Measurements from ENCODE around the gene SLC18A3.

The SLC18A3 gene

DNA sequence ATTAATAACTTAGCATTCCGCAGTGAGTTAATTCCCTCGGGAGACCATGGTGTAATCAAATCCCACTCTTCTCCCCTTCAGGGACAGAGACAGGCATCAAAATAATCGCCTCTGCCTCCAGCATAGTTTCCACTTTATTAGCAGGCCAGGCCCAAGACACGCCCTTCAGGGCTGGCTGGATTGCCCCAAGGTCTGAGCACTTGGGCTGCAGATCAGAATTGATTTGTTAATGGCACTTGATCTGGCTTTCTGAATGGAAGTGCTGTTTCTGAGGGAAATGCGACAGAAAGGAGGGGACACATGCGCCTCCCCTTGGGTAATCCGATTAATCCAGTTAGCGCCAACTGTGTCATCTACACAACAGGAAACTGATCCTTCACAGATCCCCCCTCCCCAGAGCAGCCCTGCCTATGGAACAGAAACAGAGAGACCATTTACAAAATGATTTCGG lies 19.3 kb downstream of the SLC18A3 start:
- DNase-seq = no peak

DNA sequence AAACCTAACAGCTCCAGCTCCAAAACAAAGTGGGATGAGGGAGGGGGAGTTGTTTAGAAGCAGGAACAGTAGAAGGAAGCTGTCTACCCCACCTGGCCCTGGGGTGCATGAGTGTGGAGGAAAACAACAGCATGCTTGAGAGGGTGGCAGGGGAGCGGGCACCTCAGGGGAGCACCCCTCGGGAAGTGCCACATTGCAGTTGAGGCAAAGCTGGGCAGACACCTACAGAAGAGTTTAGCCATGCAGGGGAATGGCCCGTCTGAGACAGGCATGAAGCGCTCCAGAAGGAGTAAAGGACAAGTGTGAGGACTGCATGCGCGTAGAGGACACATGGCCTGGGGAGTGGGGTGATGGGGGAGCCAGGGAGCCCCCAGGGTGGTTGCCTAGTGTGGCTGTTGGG lies 21.9 kb downstream of the SLC18A3 start:
- no peak for DNase-seq

DNA sequence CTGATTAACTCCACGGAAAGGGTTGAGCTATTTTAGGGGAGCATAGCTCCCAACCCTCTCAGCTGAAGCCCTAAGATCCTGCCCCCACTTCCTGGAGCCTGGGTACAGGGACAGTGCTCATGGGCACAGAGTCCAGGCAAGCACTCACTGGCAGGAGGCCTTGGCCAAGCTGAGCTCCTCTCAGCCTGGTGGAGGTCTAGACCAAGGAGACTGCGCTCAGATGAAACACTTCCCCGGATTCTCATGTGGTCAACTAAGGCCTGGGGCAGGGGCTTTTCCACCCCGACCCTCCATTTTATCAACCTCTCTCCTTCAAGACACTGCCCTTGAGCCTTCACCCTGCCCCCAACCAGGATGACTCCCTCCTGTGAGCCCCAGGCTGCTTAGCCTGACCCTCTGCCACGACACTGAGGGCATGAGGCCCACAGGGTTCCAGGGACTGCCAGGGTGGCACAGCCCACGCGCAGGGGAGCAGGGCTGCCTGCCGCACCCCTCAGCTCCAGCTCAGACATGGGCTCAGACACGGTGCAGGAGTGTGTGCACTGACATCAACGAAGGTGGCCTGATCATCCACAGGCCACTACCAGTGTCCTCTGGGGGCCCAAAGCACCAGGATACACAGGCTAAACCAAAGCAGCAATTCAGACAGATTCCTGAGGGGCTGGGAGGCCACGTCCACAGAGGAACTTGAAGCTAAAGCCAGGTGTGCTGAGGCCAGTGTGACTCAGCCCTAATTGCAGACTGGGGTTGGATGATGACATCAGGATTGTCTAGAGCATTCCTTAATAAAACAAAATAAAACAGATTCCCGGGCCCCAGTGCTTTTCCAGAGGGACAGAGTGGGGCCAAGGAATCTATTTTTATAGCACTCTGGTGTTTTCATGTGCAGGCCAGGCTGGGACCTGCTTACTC lies 22.6 kb downstream of the SLC18A3 start:
- DNase-seq = no peak

DNA sequence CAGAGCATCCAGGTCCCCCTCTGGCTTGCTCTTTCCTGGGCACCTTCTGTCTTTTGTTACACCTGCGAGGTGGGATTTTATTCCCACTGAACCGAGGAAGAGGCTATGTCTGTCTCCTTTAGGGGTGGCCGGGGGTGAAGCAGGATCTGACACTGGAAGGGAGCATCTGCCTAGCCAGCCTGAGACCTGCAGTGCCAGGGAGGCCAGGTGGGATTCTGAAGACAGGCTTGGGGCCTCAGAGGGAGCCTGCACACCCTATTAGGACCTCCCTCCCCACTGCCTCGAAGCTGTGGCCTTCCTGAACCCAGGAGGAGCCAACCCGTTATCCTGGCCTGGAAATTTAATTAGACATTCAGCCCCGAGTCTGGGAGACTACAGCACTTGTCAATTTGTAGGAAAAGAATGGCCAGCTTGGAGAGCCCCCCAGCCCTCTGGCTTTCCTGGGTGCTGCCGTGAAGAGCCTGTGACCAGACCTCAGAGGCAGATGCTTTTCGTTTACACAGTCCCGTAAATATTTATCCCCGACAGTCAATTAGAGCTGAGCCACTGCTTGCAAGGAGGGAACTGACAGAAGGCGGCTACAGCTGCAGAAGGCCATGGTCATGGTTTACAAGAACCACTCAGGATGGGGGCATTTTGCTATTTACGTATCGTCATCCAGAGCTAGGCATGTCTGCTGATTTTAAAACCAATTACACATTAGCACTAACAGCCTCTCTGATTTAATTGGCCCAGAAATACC lies 23.4 kb downstream of the SLC18A3 start:
- DNase-seq = no peak

DNA sequence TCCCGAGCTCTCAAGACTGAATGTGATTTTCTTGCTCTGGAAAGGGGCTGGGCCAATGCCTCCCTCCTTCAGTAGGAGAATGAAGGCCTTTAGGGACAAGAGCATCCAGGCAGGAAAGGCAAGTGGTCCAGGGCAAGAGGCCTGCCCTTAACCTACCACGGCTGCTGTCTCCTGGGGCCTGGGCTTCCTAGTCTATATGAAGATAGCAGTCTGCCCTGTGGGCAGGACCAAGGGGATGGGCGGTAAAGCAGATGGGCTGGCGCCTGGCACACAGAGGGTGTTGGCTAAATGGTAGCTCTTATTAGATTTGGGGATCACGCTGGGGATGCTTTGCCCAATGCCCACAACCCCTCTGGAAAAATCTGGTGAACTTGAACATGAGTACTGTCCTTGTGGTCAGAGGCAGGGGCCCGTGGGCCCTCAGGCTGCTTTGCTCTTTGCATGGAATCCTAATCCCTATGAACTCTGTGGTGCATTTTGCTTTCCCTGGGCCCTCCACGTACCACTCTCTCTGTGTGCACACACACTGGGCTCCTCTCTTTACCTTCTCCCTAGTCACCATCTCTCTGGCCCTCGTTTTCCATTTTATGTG lies 24.1 kb downstream of the SLC18A3 start:
- no peak for DNase-seq

DNA sequence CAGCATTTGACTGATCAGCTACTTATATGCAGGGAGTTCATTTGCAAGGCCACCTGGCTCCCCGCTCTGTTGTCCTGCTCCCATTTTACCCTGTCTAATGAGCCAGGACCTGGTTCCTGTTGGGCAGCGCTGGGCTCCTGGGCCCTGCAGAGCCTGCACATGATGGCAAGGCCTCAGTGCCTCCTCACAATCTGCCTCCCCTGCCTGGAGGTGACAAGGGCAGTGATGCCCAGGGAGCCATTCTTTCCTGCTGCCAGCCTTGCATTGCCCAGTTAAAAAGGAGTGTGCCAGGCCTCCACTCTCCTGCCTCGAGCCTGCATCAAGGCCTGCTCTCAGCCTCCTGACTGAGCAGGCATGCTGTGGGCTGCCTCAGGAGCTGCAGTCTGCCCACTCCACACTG lies 32.2 kb downstream of the SLC18A3 start:
- DNase-seq = no peak

DNA sequence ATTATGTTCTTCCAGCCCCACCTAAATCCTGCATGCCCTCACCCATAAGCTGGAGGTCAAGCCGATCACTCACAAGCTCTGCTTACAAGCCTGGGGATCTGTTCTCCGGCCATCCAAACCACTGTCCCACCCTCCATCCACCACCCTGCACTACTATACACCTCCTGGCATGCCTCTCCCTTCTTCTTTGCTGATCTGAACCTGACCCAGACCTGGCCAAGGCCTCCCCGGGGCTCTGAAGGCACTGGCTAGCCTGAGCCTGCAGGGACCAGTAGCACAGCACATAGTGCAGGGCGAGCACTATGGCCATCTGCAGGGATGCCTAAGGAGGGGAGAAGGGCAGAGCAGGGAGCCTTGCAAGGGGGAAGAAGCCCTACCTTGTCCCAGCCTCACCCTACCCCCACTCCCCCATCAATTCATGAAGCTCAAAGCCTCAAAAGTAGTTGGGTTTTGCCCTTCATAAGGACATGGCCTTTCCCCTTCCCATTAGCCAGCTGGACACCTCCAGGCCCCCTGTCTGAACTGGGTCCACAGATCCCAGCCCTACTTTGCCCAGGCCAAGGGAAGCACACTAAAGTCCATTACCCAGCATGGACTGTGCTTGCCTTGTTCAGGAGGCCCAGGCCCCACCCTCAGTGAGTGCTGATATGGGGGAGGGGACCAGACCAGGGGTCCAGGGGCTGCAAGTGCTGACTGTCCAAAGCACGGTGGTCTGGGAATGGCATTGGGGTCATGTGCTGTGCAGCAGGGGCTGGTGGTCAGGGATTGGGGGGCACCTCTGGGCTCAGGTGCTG lies 33.3 kb downstream of the SLC18A3 start:
- no peak for DNase-seq

DNA sequence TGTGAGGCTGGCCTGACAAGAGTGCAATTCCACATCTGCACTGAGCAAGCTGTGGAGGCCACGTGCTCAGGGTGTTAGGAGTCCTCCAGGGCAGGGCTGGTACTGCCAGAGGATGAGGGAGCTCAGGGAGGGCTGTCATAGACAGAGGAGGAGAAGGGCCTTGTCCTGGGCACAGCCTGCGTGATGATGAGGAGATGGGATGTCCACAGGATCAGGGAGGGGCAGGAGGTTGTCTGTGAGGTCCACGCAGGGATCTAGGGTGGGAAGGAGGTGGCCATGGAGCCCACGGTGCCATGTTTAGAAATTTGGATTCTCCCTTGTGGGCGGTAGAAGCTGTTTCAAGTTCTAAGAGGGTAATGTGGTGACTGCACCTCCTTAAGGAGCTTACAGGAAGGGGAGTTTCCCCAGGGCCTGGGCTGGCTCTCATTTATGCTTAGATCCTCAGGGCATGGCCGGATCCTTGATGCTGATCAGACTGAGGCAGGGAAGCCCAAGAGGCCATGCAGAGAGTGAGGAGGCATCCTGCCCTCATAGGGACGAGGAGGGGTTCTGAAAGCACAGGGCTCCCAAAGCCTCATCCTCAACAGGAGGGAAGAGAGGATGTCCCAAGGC lies 34.0 kb downstream of the SLC18A3 start:
- no peak for DNase-seq

DNA sequence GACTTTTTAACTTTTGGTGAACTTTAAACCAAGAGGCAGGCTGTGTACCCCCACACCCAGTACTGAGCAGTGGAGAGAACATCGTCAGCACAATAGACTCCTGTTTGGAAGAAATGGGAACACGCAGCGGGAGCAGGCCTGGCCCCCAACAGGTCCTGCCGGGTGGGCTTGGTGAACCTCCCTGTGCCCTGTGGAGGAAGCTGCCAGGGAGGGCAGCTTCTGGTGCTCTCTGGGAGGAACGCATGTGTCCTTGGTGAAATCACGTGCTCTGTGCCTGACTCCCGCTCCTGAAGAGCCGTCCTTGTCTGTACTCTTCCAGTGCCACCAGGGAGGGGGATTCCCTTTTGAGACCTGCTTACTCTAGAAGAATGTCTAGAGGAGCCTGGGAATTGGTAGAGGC lies 35.3 kb downstream of the SLC18A3 start:
- DNase-seq = no peak

DNA sequence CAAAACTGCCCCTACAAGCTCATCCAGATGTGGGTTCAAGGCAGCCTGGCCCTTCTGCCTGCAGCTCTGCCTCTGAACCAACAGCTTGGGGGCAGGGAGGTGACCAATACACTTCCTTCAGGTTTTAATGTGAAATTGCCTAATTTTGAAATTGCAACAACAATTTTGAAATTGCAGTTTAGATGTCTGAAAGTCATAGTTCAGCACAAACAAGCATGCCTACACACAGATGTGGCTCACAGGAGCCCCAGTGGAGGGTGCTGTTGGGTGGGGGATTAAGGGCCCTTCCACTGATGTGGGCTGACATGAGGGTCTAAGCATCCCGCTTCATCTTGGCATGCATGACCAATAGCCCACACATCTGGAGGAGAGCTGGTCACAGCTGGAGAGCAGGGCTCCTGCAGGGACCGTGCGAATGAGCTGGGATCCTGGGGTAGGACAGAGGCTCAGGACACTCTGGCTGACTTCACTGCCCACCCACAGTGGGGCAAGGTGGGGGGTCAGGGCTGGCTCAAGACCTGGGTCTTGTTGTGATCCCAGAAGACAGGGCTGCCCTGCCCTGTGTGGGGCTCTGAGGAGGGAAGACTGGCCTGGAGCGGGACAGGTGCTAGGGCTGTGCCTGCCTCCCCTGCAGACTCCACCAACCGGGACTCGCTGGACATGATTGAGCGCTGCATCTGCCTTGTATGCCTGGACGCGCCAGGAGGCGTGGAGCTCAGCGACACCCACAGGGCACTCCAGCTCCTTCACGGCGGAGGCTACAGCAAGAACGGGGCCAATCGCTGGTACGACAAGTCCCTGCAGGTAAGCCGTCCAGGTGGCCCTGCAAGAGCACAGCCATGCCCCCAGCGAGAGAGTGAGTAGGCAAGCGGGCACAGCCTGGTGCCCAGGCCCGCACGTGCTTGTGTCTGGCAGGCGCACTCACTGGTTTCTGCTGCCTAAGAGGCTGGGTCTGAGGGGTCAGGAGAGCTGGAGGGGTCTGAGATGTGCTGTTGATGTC lies 36.1 kb downstream of the SLC18A3 start:
- DNase-seq = no peak

DNA sequence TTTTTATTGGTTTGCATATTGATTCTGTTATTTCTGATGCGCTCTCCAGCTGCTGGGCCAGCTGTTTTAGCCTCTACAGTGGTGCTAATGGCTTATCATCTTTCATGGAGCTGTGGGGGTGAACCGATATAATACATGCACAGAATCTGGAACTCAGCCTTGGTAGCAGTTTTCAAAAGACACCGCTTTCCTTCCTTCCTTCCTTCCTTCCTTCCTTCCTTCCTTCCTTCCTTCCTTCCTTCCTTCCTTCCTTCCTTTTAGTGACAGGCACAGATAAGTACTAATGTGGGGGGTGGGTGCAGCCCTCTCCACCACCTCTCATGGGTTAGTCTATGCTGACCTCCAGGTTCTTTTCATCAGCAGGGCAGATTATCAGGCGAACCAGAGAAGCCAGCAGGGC lies 37.4 kb downstream of the SLC18A3 start:
- no peak for DNase-seq

DNA sequence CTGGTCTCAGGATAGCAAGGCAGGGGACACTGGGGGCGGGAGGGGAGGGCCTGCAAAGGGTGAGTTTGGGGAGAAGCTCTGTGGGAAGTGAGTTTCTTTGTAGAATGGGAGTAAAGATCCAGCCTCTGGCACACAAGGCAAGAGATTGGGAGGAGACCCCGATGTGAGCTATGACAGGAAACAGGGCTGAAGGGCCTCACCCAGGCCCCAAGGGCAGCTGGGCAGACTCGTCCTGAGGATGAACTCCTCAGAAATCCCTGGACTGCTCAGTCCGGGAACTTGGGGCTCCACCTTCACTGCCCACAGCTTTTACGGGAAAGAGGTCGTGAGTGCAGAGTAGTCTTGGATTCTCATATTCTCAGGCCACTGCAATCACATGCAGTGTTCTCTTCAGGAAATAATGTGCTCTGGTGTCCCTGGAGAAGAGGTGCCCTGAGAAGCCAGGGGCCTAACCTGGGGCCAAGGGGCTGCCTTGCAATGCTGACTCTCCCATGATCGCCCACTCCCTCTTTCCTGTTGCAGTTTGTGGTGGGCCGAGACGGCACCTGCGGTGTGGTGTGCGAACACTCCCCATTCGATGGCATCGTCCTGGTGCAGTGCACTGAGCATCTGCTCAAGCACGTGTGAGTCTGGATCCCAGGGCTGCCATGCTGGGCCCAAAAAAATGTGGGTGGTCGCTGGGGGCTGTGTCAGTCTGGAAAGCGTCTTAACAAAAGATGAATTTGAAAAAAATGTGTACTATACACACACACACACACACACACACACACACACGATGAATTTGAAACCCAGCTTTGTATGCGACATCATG lies 38.1 kb downstream of the SLC18A3 start:
- DNase-seq = no peak

DNA sequence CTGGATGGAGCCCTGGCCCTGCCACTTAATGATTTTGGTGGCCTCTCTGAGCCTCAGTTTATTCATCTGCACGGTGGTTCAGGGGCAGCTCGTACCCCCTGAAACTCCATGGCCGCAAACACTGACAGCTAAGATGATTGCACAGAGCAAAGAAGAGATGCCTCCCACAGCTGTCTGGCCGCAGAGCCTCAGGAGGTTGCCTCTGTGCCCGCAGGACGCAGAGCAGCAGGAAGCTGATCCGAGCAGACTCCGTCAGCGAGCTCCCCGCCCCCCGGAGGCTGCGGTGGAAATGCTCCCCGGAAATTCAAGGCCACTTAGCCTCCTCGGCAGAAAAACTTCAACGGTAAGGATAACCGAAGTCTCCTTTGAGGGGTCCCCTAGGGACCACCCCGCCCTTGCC lies 39.2 kb downstream of the SLC18A3 start:
- no peak for DNase-seq

DNA sequence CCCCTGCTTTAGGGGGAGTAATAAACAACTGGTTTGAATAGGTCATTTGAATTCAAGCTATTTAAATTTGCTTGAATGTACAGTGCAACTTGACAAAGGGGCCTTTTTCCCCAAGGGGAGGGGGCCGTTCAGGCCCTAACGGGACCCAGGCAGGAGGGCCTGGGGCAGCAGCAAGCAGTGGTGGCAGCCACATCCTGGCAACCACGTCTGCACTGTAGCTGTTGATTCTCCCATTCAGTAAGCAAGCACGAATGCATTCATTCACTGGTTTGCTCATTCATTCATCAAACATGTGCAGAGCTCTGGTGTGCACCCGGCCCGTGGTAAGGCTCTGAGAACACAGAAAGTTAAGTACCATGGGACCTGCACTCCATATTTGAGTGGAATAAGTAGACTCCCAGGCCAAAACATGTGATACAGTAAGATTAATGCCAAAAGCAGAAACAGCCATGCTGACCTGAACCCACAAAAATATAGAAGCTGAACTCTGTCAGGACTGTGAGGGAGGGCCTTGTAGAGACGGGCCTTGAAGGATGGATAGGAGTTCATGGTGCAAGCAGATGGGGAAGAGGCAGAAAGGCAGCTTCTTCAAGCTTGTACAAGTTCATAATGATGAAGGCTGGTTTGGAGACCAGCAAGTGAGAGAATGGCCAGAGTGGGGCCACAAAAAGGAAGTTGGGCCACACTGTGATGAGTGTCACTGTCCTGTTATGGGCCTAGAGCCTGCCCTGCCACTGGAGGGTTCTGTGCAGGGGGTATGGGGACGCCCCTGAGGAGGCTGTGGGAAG lies 40.0 kb downstream of the SLC18A3 start:
- no peak for DNase-seq

DNA sequence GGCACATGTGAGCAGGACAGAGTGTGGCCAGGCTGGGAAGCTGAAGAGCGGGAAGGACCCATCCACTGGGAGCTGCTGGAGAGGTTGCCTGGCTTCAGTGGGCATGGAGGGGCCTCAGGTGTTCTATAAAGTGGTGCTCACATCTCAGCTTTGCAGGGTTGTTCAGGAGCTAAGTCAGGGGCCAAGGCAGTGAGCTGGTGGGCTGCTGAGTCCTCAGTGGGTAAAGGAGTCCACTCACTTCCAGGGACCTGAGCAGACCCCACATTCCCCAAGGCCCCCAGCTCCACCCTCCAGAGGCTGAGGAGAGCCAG lies 40.6 kb downstream of the SLC18A3 start:
- DNase-seq = no peak

DNA sequence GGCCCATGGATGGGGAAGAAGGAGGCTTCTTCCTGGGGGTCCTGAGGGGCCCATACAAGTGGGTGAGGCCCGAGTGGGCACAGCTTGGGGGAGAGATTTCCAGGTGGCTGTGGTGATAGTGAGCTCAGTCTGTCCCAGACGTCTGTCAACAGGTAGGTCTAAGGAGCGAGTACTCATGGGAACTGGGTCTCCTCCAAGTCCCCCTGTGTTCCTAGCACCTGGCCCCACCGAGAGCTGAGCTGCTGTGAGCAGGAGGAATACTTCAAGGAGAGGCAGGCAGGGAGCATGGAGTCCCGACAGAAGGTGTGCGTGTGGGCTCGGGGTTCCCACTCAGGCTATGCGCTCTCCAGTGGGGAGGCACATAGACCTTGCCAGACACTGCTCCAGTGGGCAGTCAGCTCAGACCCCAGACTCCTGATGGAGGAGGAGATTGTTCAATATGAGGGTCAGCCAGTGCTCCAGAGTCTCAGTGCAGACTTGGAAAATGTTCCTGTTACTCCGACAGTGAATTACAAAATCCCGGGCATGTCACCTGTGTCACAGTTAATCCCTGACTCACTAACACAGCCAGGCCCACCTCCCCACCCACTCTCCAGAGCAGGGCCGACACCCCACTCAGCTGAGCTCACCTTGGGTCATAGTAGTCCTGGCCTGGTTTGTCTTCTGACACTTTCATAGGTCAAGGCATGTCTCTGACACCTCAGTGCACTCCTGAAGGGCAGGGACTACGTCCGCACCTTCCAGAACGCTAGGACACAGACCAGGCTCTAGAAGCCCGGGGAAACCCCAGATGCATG lies 41.1 kb downstream of the SLC18A3 start:
- DNase-seq = no peak

DNA sequence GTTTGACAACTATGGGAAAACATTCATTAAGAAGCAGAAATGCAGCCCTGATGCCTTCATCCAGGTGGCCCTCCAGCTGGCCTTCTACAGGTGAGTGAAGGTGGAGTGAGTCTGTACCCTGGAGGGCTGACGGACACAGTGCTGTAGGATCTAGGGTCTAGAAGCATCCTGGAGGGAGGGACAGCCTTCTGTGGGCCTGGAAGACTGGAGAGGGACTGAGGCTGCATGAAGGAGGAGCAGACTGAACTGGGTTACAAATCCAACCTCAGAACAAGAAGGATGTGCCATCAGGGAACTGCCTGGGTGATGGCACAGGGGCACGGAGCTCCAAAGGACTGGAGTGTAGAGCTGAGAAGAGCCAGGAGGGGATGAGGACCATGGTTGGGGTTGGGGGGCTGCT lies 41.8 kb downstream of the SLC18A3 start:
- DNase-seq = no peak

DNA sequence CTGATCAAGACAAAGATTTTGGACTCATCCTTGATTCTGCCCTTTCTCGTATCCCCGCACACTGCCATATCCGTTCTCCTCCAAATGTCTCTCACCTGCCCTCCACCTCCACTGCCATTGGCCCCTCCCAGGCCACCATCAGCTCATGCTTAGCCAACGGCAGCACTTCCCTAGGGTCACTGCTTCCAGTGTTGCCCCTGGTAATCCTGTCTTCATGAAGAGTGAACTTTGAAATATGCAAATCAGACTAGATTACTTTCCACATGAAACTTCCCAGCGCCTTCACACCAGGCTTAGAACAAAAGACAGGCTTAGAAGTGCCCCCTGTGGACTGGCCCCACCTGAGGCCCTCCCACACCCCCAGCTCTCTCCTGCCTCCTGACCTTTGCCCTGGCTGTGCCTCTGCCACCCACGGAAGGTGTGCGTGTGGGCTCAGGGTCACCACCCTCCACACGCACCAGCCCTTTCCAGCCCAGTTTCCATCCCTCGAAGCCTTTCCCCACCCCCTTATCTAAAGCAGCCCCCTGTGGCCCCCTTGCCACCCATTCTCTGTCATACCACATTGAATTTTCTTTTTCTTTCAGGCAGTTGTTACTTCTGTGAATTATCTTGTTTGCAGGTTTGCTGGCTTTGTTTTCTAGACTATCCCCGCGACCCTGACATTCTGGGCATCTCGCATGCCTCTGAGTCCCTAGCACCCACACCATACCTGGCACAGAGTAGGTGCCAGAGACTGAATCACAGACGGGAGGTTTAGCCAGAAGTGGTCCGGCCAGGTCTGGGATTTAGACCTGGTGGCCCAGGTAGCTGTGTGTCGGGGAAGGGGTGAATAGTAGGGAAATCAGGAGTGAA lies 42.5 kb downstream of the SLC18A3 start:
- DNase-seq = no peak

Data from CD4-positive, alpha-beta T cell treated with Interleukin-17A for 1 hour (primary cell).